IMR-90 (cell line): ENCODE results near the gene LRRC18. TPM values are rescaled to one million over a fixed set of nuclear protein-coding genes. Genes with fewer than 3 reads are reported as not detected.

Experiments
- ATAC-seq: fragments of 200-7000 bp; cut with Tn5 transposase; 2 replicates; pipeline ENCODE4 v1.9.1; 2020; ENCODE audit warnings: low read depth, mild to moderate bottlenecking, moderate library complexity
- BruUV-seq: library from RNA; stranded (reverse); fragments of 400-500 nt; replicated peaks from 2 replicates; lab custom pipeline; 2021; lab: Mats Ljungman, UMichigan
- CTCF ChIA-PET: fragments of 300-600 bp; formaldehyde crosslinking; extraction: SDS; loops from one replicate; lab custom pipeline; 2021; ENCODE audit warnings: antibody characterized with exemption; lab: Yijun Ruan, JAX
- POLR2A ChIA-PET: fragments of 300-600 bp; sonication (Branson Sonifier 250); formaldehyde crosslinking; loops from one replicate; lab custom pipeline; 2022; ENCODE audit warnings: antibody characterized with exemption; ENCODE audit not compliant: unreplicated experiment; lab: Charles Lee
- DNase-seq: peaks from one replicate; pipeline ENCODE4 v3.0.0; 2013
- H2AFZ ChIP-seq: replicated peaks from 2 replicates; pipeline ENCODE3; 2013; ENCODE audit warnings: low read length, mild to moderate bottlenecking; ENCODE audit not compliant: poor library complexity
- H2AK5ac ChIP-seq: 2 replicates; pipeline ENCODE4 v1.6.1; 2013; ENCODE audit warnings: low read depth, low read length, inconsistent platforms
- H2AK9ac ChIP-seq: replicated peaks from 2 replicates; pipeline ENCODE3; 2013; ENCODE audit warnings: mild to moderate bottlenecking, low read depth, low read length, moderate library complexity; ENCODE audit not compliant: poor library complexity
- H2BK120ac ChIP-seq: 2 replicates; pipeline ENCODE4 v1.6.1; 2013; ENCODE audit warnings: low read depth, low read length, inconsistent platforms
- H2BK15ac ChIP-seq: 3 replicates; pipeline ENCODE4 v1.6.1; 2013; ENCODE audit warnings: low read depth, low read length, inconsistent platforms
- H2BK20ac ChIP-seq: 2 replicates; pipeline ENCODE4 v1.6.1; 2013; ENCODE audit warnings: low read depth, mild to moderate bottlenecking, inconsistent platforms, low read length, moderate library complexity
- H2BK5ac ChIP-seq: 2 replicates; pipeline ENCODE4 v1.6.1; 2013; ENCODE audit warnings: mild to moderate bottlenecking, low read depth, low read length, inconsistent platforms; ENCODE audit not compliant: poor library complexity, severe bottlenecking
- H3K14ac ChIP-seq: replicated peaks from 2 replicates; pipeline ENCODE4 v1.6.1; 2013; ENCODE audit warnings: low read depth, low read length, inconsistent platforms
- H3K18ac ChIP-seq: 2 replicates; pipeline ENCODE4 v1.6.1; 2013; ENCODE audit warnings: low read depth, low read length, control low read depth
- H3K23ac ChIP-seq: 2 replicates; pipeline ENCODE4 v1.6.1; 2013; ENCODE audit warnings: low read depth, low read length, inconsistent platforms
- H3K27ac ChIP-seq: 2 replicates; pipeline ENCODE4 v1.5.1; 2013; ENCODE audit warnings: mild to moderate bottlenecking, control low read depth, low read length; ENCODE audit not compliant: insufficient read depth
- H3K27me3 ChIP-seq: 2 replicates; pipeline ENCODE4 v1.6.1; 2013; ENCODE audit warnings: low read length; ENCODE audit not compliant: control insufficient read depth, insufficient read depth
- H3K36me3 ChIP-seq: 2 replicates; pipeline ENCODE4 v1.6.1; 2013; ENCODE audit warnings: low read length, mixed read lengths; ENCODE audit not compliant: control insufficient read depth, insufficient read depth
- H3K4ac ChIP-seq: 2 replicates; pipeline ENCODE4 v1.6.1; 2013; ENCODE audit warnings: low read depth, low read length, inconsistent platforms
- H3K4me1 ChIP-seq: 2 replicates; pipeline ENCODE4 v1.6.1; 2013; ENCODE audit warnings: low read length, mixed read lengths; ENCODE audit not compliant: control insufficient read depth, insufficient read depth
- H3K4me2 ChIP-seq: 2 replicates; pipeline ENCODE4 v1.6.1; 2013; ENCODE audit warnings: low read depth, mild to moderate bottlenecking, control low read depth, low read length, moderate library complexity
- H3K4me3 ChIP-seq: 2 replicates; pipeline ENCODE4 v1.5.1; 2013; ENCODE audit warnings: low read depth, mild to moderate bottlenecking, control low read depth, low read length, moderate library complexity; ENCODE audit not compliant: insufficient read depth
- H3K56ac ChIP-seq: 2 replicates; pipeline ENCODE4 v1.6.1; 2013; ENCODE audit warnings: low read length, inconsistent platforms; ENCODE audit not compliant: insufficient read depth; ENCODE audit errors: extremely low read depth
- H3K79me1 ChIP-seq, 2 experiments: 2 replicates each; pipeline ENCODE4 v1.6.1; 2013; ENCODE audit warnings: low read length in 2 of 2, inconsistent platforms in 1 of 2, low read depth in 1 of 2
- H3K9ac ChIP-seq: 2 replicates; pipeline ENCODE4 v1.6.1; 2013; ENCODE audit warnings: low read depth, low read length, control low read depth
- H3K9me1 ChIP-seq: 2 replicates; pipeline ENCODE4 v1.6.1; 2013; ENCODE audit warnings: low read length, inconsistent platforms; ENCODE audit not compliant: insufficient read depth
- H3K9me3 ChIP-seq: 2 replicates; pipeline ENCODE4 v1.6.1; 2013; ENCODE audit warnings: low read length; ENCODE audit not compliant: control insufficient read depth, insufficient read depth
- H4K20me1 ChIP-seq: 2 replicates; pipeline ENCODE4 v1.6.1; 2013; ENCODE audit warnings: low read length, inconsistent platforms; ENCODE audit not compliant: insufficient read depth
- H4K5ac ChIP-seq: 2 replicates; pipeline ENCODE4 v1.6.1; 2013; ENCODE audit warnings: mild to moderate bottlenecking, low read depth, low read length, control low read depth
- H4K8ac ChIP-seq, 2 experiments: 2 replicates each; pipeline ENCODE4 v1.6.1; 2013; ENCODE audit warnings: low read depth in 2 of 2, low read length in 2 of 2, control low read depth in 1 of 2, inconsistent platforms in 1 of 2
- H4K91ac ChIP-seq: 2 replicates; pipeline ENCODE4 v1.6.1; 2013; ENCODE audit warnings: low read depth, low read length, inconsistent platforms; ENCODE audit not compliant: insufficient read depth
- CEBPB ChIP-seq: IDR thresholded peaks from 2 replicates; pipeline ENCODE4 v1.6.1; 2012; ENCODE audit warnings: low read depth, low read length, improper control_type of control experiment
- CHD1 ChIP-seq: IDR thresholded peaks from 2 replicates; pipeline ENCODE4 v1.6.1; 2012; ENCODE audit warnings: low read depth, low read length, improper control_type of control experiment
- ELK1 ChIP-seq: fragments of 150-350 bp; IDR thresholded peaks from 2 replicates; pipeline ENCODE4 v1.6.1; 2016; ENCODE audit warnings: low read depth, mild to moderate bottlenecking, low read length, moderate library complexity, borderline replicate concordance
- FOS ChIP-seq: fragments of 150-350 bp; IDR thresholded peaks from 2 replicates; pipeline ENCODE4 v1.6.1; 2016; ENCODE audit warnings: low read depth, low read length
- MAFK ChIP-seq: IDR thresholded peaks from 2 replicates; pipeline ENCODE4 v1.6.1; 2012; ENCODE audit warnings: low read depth, low read length, improper control_type of control experiment
- MXI1 ChIP-seq: IDR thresholded peaks from 2 replicates; pipeline ENCODE4 v1.6.1; 2012; ENCODE audit warnings: low read depth, mild to moderate bottlenecking, low read length, moderate library complexity, borderline replicate concordance
- NFE2L2 ChIP-seq: fragments of 150-350 bp; IDR thresholded peaks from 2 replicates; pipeline ENCODE4 v1.6.1; 2016; ENCODE audit warnings: low read depth, mild to moderate bottlenecking, low read length
- RCOR1 ChIP-seq: IDR thresholded peaks from 2 replicates; pipeline ENCODE4 v1.6.1; 2012; ENCODE audit warnings: mild to moderate bottlenecking, low read length, improper control_type of control experiment; ENCODE audit not compliant: insufficient replicate concordance
- RFX5 ChIP-seq: IDR thresholded peaks from 2 replicates; pipeline ENCODE4 v1.8.0; 2012; ENCODE audit warnings: low read depth, mild to moderate bottlenecking, low read length, moderate library complexity
- SMC3 ChIP-seq: fragments of 150-350 bp; IDR thresholded peaks from 2 replicates; pipeline ENCODE4 v1.6.1; 2016; ENCODE audit warnings: low read depth, mild to moderate bottlenecking, antibody characterized with exemption, low read length, moderate library complexity
- WGBS, 2 experiments: methylation state at CpG; one replicate each; pipeline versions ENCODE4 v1.1.5 to v1.1.7; 2013; ENCODE audit warnings: missing lambda C conversion rate in 2 of 2; ENCODE audit not compliant: insufficient read length in 1 of 2; ENCODE audit errors: extremely low coverage in 2 of 2; 5-methylcytosine and 5-hydroxymethylcytosine counted together
- dilution Hi-C: fragments of 300-500 bp; cut with HindIII; formaldehyde crosslinking; loops from one replicate; pipeline ENCODE4 v1.14.3; 2018; ENCODE audit warnings: low sequenced_read_pairs; ENCODE audit not compliant: unreplicated experiment
- in situ Hi-C: fragments of 300-500 bp; cut with MboI; formaldehyde crosslinking; loops from 3 replicates; pipeline ENCODE4 v1.14.3; 2019; ENCODE audit warnings: low sequenced_read_pairs, inconsistent platforms, mixed read lengths
- intact Hi-C: fragments of 100-400 bp; cut with micrococcal nuclease; formaldehyde crosslinking; loops from 2 replicates; pipeline ENCODE4 v1.10.0; 2022
- polyA plus RNA-seq, 3 experiments: library from polyadenylated mRNA; depleted of rRNA; stranded (reverse); fragments of >200 nt; gene quantifications; 2 replicates each; pipeline ENCODE4 v1.2.3, GENCODE V29; 2012; ENCODE audit warnings: low replicate concordance in 1 of 3
- total RNA-seq: library from RNA; depleted of rRNA; stranded (reverse); fragments of >200 nt; gene quantifications from 2 replicates; pipeline ENCODE4 v1.2.3, GENCODE V29; 2012

LRRC18 gene
- total and polyA plus RNA-seq, 2 of the 4 experiments (the other 2 are of a cell fraction), result not detected

DNA sequence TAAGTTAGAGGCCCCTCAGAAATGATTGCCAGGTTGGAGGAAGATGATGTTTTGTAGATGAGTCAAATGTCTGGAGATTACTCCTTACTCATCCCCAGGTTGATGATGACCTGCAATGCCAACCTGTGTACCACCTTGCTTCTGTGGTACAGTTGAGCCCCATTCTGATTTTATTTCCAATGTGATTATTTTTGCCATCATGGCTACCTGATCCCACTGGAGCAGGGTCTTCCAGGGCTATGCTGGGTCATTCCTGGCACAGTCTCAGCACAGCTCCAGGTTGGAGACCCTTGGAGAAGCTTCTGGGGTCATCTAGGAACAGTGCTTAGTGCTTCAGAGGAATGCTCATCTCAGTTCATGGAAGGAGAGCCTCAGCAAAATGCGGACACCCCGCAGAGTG lies 34.3 kb downstream of the LRRC18 start:
- no peak overlapping the region for H2BK5ac ChIP-seq
- H3K4me2 ChIP-seq, result no peak overlapping the region
- no peak overlapping the region for H3K14ac ChIP-seq
- H3K27me3 ChIP-seq, result peaks cover 9% of the 10 kb centered on the region
- H2BK15ac ChIP-seq, result no peak overlapping the region
- H3K4ac ChIP-seq, result no peak overlapping the region
- no peak overlapping the region for H4K8ac ChIP-seq
- no peak overlapping the region for H4K91ac ChIP-seq
- H2AK5ac ChIP-seq, result no peak overlapping the region
- ATAC-seq (no peak), DNase-seq (no peak)
- no peak overlapping the region for H2AFZ ChIP-seq
- intact Hi-C loops, result no loop called here
- no peak overlapping the region for H3K9ac ChIP-seq
- H3K18ac ChIP-seq, result no peak overlapping the region
- no peaks in the 10 kb centered on the region for H3K79me1 ChIP-seq
- H3K56ac ChIP-seq, result no peak overlapping the region
- no peak overlapping the region for H3K27ac ChIP-seq
- BruUV-seq, result no TSS peak
- CTCF ChIA-PET, result no interaction called here
- dilution Hi-C loops, result no loop called here
- no peaks in the 10 kb centered on the region for H3K9me1 ChIP-seq
- POLR2A ChIA-PET, result no interaction called here
- H3K9me3 ChIP-seq, result no peaks in the 10 kb centered on the region
- in situ Hi-C loops, result no loop called here
- no peak for TF ChIP-seq CHD1
- no peak for TF ChIP-seq FOS
- no peak for TF ChIP-seq SMC3
- TF ChIP-seq MAFK, result no peak
- no peak for TF ChIP-seq CEBPB
- TF ChIP-seq NFE2L2, result no peak
- TF ChIP-seq ELK1, result no peak
- no peak for TF ChIP-seq RCOR1
- no peak for TF ChIP-seq RFX5
- TF ChIP-seq MXI1, result no peak
- H3K23ac ChIP-seq, result no peak overlapping the region
- H4K5ac ChIP-seq, result no peak overlapping the region
- H4K20me1 ChIP-seq, result no peaks in the 10 kb centered on the region
- no peak overlapping the region for H2BK120ac ChIP-seq
- no peak overlapping the region for H2BK20ac ChIP-seq
- H3K4me1 ChIP-seq, result no peaks in the 10 kb centered on the region
- 100% methylated on average over 1 of the region's 2 CpGs; no CpG with 5 or more reads in 1 of the 2 experiments for WGBS, 2 experiments
- no peak overlapping the region for H3K4me3 ChIP-seq
- no peaks in the 10 kb centered on the region for H3K36me3 ChIP-seq
- H2AK9ac ChIP-seq, result no peak overlapping the region
